HepG2 (cell line): ENCODE results near the gene NUDT19. TPM values are rescaled to one million over a fixed set of nuclear protein-coding genes. Genes with fewer than 3 reads are reported as not detected.
A peak's percentile ranks its signal among the peaks of the same experiment; 100 is the strongest.

ENCODE experiments used
- ATAC-seq: fragments of 200-7000 bp; cut with Tn5 transposase; 3 replicates; pipeline ENCODE4 v1.9.1; 2020; ENCODE audit warnings: mild to moderate bottlenecking, moderate library complexity
- BruUV-seq: library from RNA; stranded (reverse); fragments of 400-500 nt; replicated peaks from 2 replicates; lab custom pipeline; 2021; lab: Mats Ljungman, UMichigan
- CTCF ChIA-PET: fragments of 300-600 bp; formaldehyde crosslinking; extraction: SDS; loops from one replicate; lab custom pipeline; 2021; ENCODE audit warnings: low total read pairs, inconsistent platforms, low intra/inter-chr PET ratio; lab: Yijun Ruan, JAX
- POLR2A ChIA-PET: fragments of 350-600 bp; sonication (Branson Sonifier 250); formaldehyde crosslinking; loops from one replicate; lab custom pipeline; 2020; ENCODE audit warnings: antibody characterized with exemption, inconsistent platforms; lab: Yijun Ruan, JAX
- DNase-seq: peaks from one replicate; pipeline ENCODE4 v3.0.0-alpha.2; 2015; ENCODE audit warnings: low spot score
- FAIRE-seq: peaks from 3 replicates; lab custom pipeline; 2011; peaks lifted over from hg19 to GRCh38; lab: Jason Lieb, UNC
- H2AFZ ChIP-seq: one replicate; pipeline ENCODE4 v1.6.1; 2011; ENCODE audit warnings: low read length, inconsistent platforms
- H3K27ac ChIP-seq: fragments of 300-600 bp; 3 replicates; pipeline ENCODE4 v1.8.0; 2011; ENCODE audit warnings: mixed run types, mild to moderate bottlenecking, mixed read lengths, low read length, inconsistent platforms; ENCODE audit not compliant: insufficient read depth; ENCODE audit errors: extremely low read length
- H3K27me3 ChIP-seq, 2 experiments: fragments of 200-600 bp in 1 of 2; 2 replicates in 1 of 2; 3 replicates in 1 of 2; pipeline versions ENCODE4 v1.6.0 to v1.8.0; 2011; ENCODE audit warnings: low read length in 2 of 2, mild to moderate bottlenecking in 2 of 2, moderate library complexity in 2 of 2, inconsistent platforms in 1 of 2; ENCODE audit not compliant: insufficient read depth in 2 of 2, control insufficient read depth in 1 of 2
- H3K36me3 ChIP-seq, 2 experiments: fragments of 200-600 bp in 1 of 2; replicated peaks in 1 of 2; 2 replicates in 1 of 2; 3 replicates in 1 of 2; pipeline versions ENCODE4 v1.5.1 to v1.8.0; 2011; ENCODE audit warnings: low read length in 2 of 2, inconsistent platforms in 1 of 2; ENCODE audit not compliant: insufficient read depth in 2 of 2, control insufficient read depth in 1 of 2
- H3K4me1 ChIP-seq: 2 replicates; pipeline ENCODE4 v1.5.1; 2012; ENCODE audit warnings: low read length, inconsistent platforms; ENCODE audit not compliant: insufficient read depth
- H3K4me2 ChIP-seq: 2 replicates; pipeline ENCODE4 v1.6.0; 2011; ENCODE audit warnings: low read depth, low read length, inconsistent platforms
- H3K4me3 ChIP-seq, 3 experiments: fragments of 200-600 bp in 1 of 3; sonication (generic), shearing (Covaris generic) in 1 of 3; replicated peaks in 1 of 3; 2 replicates each; pipeline ENCODE4 v1.5.1; 2011 to 2016; ENCODE audit warnings: low read length in 3 of 3, inconsistent platforms in 2 of 3, low read depth in 2 of 3, mild to moderate bottlenecking in 2 of 3, control low read depth in 1 of 3, mixed read lengths in 1 of 3; ENCODE audit not compliant: insufficient read depth in 1 of 3
- H3K79me2 ChIP-seq: one replicate; pipeline ENCODE4 v1.6.1; 2011; ENCODE audit warnings: low read length, inconsistent platforms; ENCODE audit not compliant: insufficient read depth
- H3K9ac ChIP-seq: 2 replicates; pipeline ENCODE4 v1.6.0; 2011; ENCODE audit warnings: mild to moderate bottlenecking, low read depth, low read length, inconsistent platforms; ENCODE audit not compliant: insufficient read depth
- H3K9me3 ChIP-seq: 2 replicates; pipeline ENCODE4 v1.5.1; 2012; ENCODE audit warnings: mild to moderate bottlenecking, low read length
- H4K20me1 ChIP-seq: 2 replicates; pipeline ENCODE4 v1.6.0; 2011; ENCODE audit warnings: inconsistent platforms, mild to moderate bottlenecking, low read length, moderate library complexity; ENCODE audit not compliant: insufficient read depth
- CREB1 ChIP-seq, 2 experiments: fragments of 450-650 bp in 1 of 2; IDR thresholded peaks; 2 replicates each; pipeline ENCODE4 v1.6.1; 2016 to 2017; ENCODE audit warnings: control low read depth in 1 of 2, mild to moderate bottlenecking in 1 of 2, missing compliant biosample characterization in 1 of 2, missing genetic modification characterization in 1 of 2
- POLR2G ChIP-seq: fragments of 200-400 bp; formaldehyde crosslinking; IDR thresholded peaks from 2 replicates; pipeline ENCODE4 v1.6.1; 2018; ENCODE audit warnings: mild to moderate bottlenecking, low read depth, low read length, moderate library complexity
- ZFP91 ChIP-seq: sonication (generic); formaldehyde crosslinking; IDR thresholded peaks from 2 replicates; pipeline ENCODE4 v1.9.0; 2022; ENCODE audit warnings: missing genetic modification reagents, mild to moderate bottlenecking, borderline replicate concordance
- ZFX ChIP-seq: sonication (generic); formaldehyde crosslinking; IDR thresholded peaks from 2 replicates; pipeline ENCODE4 v1.4.0; 2020; ENCODE audit warnings: mild to moderate bottlenecking, low read depth, missing genetic modification reagents, moderate library complexity
- ZGPAT ChIP-seq: IDR thresholded peaks from 2 replicates; pipeline ENCODE4 v1.6.1; 2016; ENCODE audit warnings: mild to moderate bottlenecking
- ZNF235 ChIP-seq: sonication (generic); formaldehyde crosslinking; IDR thresholded peaks from 2 replicates; pipeline ENCODE4 v1.8.1; 2023; ENCODE audit warnings: mild to moderate bottlenecking, missing genetic modification reagents, borderline replicate concordance
- ZNF788 ChIP-seq: sonication (generic); formaldehyde crosslinking; IDR thresholded peaks from 2 replicates; pipeline ENCODE4 v1.5.0; 2020; ENCODE audit warnings: mild to moderate bottlenecking, missing genetic modification reagents, borderline replicate concordance
- WGBS: methylation state at CpG from one replicate; pipeline ENCODE4 v1.1.6; 2017; ENCODE audit warnings: low lambda C conversion rate; 5-methylcytosine and 5-hydroxymethylcytosine counted together
- in situ Hi-C: cut with HindIII; loops from 2 replicates; pipeline ENCODE4 v1.10.0; 2017; ENCODE audit warnings: low pct_unique_long_range_greater_than_20kb; ENCODE audit not compliant: extremely low pct_ligation_motif_present
- intact Hi-C: fragments of 100-400 bp; cut with micrococcal nuclease; formaldehyde crosslinking; loops from one replicate; pipeline ENCODE4 v1.10.0; 2022; ENCODE audit not compliant: unreplicated experiment
- polyA plus RNA-seq, 8 experiments: library from polyadenylated mRNA; depleted of rRNA in 3 of 8; stranded (reverse) in 7 of 8; unstranded in 1 of 8; fragments of >200 nt; fragmentation: Illumina TruSeq in 4 of 8; extraction: Trizol in 4 of 8; gene quantifications; 2 replicates each; pipeline versions ENCODE4 v1.2.1 to v1.2.3, GENCODE V29; 2011 to 2016; ENCODE audit warnings: low read depth in 4 of 8, missing spikeins in 1 of 8, mixed read lengths in 1 of 8; ENCODE audit not compliant: insufficient read depth in 1 of 8
- total RNA-seq, 5 experiments: library from RNA; depleted of rRNA; stranded (reverse); fragments of >200 nt; fragmentation: Illumina TruSeq; extraction: Trizol; gene quantifications; 2 replicates each; pipeline ENCODE4 v1.2.3, GENCODE V29; 2016; ENCODE audit warnings: low read depth in 1 of 5
- TF ChIP-seq, protein P1 (sequence below): sonication (generic); formaldehyde crosslinking; IDR thresholded peaks from 2 replicates; pipeline ENCODE4 v1.4.0; 2020; ENCODE audit warnings: missing genetic modification reagents
- TF ChIP-seq, protein P2 (sequence below): sonication (generic); formaldehyde crosslinking; IDR thresholded peaks from 2 replicates; pipeline ENCODE4 v1.8.0; 2022; ENCODE audit warnings: low read depth, missing genetic modification reagents

Gene NUDT19
- total and polyA plus RNA-seq, 2 of the 13 experiments (the other 11 are each of a cell fraction or from before 2014, with no cell fraction given): 3.1 to 3.6 TPM

DNA sequence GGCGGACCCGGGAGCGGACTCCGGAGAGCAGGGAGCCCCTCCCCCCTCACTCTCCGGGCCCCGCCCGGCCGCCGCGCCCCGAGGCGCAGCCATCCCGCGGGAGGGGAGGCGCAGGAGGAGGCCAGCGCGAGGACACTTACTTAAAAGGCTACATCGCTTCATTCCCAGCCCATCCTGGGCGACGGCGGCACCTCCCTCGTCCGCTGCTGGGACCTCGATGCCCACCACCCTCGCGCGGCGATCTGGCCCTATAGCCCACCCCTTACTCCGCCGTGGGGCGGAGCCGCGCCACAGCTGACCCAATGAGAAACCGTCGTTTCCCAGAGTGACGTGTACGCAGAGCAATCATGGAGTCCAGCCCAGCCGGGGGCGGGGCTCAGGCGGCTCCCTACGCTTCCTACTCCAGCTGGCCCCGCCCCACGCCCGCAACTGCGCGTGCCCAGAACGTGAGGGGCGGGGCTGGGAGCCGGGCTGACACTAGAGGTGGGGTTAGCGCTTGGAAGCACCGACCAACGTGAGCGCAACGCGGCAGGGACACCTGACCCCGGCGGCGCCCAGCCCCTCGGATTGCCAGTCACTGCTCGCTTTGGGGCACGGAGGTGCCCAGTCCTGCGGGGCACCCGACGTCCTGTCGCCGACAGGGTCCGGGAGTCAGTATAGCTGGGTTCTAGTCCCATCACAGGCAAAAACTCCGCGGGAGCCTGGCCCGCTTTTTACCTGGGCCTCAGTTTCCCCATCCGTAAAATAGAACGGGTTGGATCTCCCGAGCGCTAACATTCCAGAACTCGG, 16.5 kb upstream of the NUDT19 start, which contains the start of gene ANKRD27 (continued):
- TF ChIP-seq ZNF788 (CRISPR knock-in tag) (no peak; the same call in 1 of the 2 replicates), CREB1 (IDR thresholded peaks at IDR 0.05) (peak; percentile 87), CREB1 (CRISPR knock-in tag; IDR thresholded peaks at IDR 0.05) (no peak)
- TF ChIP-seq, protein P1, sequence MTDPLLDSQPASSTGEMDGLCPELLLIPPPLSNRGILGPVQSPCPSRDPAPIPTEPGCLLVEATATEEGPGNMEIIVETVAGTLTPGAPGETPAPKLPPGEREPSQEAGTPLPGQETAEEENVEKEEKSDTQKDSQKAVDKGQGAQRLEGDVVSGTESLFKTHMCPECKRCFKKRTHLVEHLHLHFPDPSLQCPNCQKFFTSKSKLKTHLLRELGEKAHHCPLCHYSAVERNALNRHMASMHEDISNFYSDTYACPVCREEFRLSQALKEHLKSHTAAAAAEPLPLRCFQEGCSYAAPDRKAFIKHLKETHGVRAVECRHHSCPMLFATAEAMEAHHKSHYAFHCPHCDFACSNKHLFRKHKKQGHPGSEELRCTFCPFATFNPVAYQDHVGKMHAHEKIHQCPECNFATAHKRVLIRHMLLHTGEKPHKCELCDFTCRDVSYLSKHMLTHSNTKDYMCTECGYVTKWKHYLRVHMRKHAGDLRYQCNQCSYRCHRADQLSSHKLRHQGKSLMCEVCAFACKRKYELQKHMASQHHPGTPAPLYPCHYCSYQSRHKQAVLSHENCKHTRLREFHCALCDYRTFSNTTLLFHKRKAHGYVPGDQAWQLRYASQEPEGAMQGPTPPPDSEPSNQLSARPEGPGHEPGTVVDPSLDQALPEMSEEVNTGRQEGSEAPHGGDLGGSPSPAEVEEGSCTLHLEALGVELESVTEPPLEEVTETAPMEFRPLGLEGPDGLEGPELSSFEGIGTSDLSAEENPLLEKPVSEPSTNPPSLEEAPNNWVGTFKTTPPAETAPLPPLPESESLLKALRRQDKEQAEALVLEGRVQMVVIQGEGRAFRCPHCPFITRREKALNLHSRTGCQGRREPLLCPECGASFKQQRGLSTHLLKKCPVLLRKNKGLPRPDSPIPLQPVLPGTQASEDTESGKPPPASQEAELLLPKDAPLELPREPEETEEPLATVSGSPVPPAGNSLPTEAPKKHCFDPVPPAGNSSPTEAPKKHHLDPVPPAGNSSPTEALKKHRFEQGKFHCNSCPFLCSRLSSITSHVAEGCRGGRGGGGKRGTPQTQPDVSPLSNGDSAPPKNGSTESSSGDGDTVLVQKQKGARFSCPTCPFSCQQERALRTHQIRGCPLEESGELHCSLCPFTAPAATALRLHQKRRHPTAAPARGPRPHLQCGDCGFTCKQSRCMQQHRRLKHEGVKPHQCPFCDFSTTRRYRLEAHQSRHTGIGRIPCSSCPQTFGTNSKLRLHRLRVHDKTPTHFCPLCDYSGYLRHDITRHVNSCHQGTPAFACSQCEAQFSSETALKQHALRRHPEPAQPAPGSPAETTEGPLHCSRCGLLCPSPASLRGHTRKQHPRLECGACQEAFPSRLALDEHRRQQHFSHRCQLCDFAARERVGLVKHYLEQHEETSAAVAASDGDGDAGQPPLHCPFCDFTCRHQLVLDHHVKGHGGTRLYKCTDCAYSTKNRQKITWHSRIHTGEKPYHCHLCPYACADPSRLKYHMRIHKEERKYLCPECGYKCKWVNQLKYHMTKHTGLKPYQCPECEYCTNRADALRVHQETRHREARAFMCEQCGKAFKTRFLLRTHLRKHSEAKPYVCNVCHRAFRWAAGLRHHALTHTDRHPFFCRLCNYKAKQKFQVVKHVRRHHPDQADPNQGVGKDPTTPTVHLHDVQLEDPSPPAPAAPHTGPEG: peak; percentile 58; the same call in 1 of the 2 replicates

- no TSS peak for BruUV-seq
- CTCF ChIA-PET: no interaction called here
- TF ChIP-seq, protein P2, sequence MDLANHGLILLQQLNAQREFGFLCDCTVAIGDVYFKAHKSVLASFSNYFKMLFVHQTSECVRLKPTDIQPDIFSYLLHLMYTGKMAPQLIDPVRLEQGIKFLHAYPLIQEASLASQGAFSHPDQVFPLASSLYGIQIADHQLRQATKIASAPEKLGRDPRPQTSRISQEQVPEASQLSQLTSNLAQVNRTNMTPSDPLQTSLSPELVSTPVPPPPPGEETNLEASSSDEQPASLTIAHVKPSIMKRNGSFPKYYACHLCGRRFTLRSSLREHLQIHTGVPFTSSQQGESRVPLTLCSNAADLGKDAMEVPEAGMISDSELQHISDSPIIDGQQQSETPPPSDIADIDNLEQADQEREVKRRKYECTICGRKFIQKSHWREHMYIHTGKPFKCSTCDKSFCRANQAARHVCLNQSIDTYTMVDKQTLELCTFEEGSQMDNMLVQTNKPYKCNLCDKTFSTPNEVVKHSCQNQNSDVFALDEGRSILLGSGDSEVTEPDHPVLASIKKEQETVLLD (CRISPR knock-in tag): no peak
- no peak for TF ChIP-seq POLR2G
- no peak for TF ChIP-seq ZFP91 (CRISPR knock-in tag)
- no peak for TF ChIP-seq ZGPAT (CRISPR knock-in tag)
- no peak for TF ChIP-seq ZFX
- no peak for TF ChIP-seq ZNF235 (CRISPR knock-in tag)
Measured at GRCh38 chr19:32675720-32676185, 15.9 kb upstream of the NUDT19 start, which contains the start of gene RGS9BP. Gene RGS9BP (plus strand): TSS chr19:32675848. CDS start chr19:32676264, 416 bp downstream.

More at GRCh38 chr19:32675720-32676185, 15.9 kb upstream of the NUDT19 start, which contains the start of gene RGS9BP:
- FAIRE-seq (no peak), DNase-seq (peak; percentile 36), ATAC-seq (peak; percentile 55)
- WGBS: 100% methylated on average over 3 of the region's 53 CpGs
- Histone ChIP-seq H3K9me3 (no peaks in the 10 kb centered on the region), H3K9ac (peak within 1 kb of the TSS; percentile 65), H3K36me3 (no peaks in the 10 kb centered on the region), H3K4me1 (peaks cover 58% of the 10 kb centered on the region), H3K27ac (peak within 1 kb of the TSS; percentile 51), H3K79me2 (peaks cover 23% of the 10 kb centered on the region), H3K4me2 (peak within 1 kb of the TSS; percentile 94), H4K20me1 (peaks cover 21% of the 10 kb centered on the region), H2AFZ (no peak within 1 kb of the TSS), H3K4me3 (peak within 1 kb of the TSS; percentile 74 to 88 (median 85)), H3K27me3 (peaks cover 3 to 15% of the 10 kb centered on the region in 2 experiments; a peak in 4 of 5 replicates)
- in situ Hi-C loops (loop anchor here (25.0 kb wide), 1 partner anchor 462 kb away; the partner anchor contains the start of gene WDR88), intact Hi-C loops (no loop called here)
- POLR2A ChIA-PET: interaction anchor here (0.5 to 2.3 kb wide), 7 partner anchors 10 to 270 kb away, joined by 3 to 21 read pairs (median 3); partner anchors contain the start of genes DPY19L3, NUDT19 and SLC7A9
